ENCODE measurements around the gene RTN4RL2. TPM values are rescaled to one million over a fixed set of nuclear protein-coding genes. Genes with fewer than 3 reads are reported as not detected.

The RTN4RL2 gene
- total RNA-seq, 1 experiment from 2014 or later: 5.5 TPM

DNA sequence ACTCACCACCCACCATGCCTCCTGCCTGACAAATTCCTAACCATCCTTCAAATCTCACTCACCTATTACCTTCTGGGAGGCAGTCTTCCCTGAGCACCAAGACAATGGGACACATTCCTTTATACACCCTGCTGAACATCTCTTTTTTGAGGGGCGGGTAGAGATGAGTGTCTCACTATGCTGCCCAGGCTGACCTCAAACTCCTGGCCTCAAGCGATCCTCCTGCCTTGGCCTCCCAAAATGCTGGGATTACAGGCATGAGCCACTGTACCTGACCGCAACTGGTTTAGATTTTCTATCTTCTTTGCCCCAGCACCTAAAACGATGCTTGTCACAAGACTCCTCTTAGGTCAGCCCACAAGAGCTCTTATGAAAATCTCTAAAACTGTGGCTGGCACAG lies 63.1 kb downstream of the RTN4RL2 start:
- Mint-ChIP-seq H3K27ac (ENCODE audit: unreplicated experiment) (no peak overlapping the region), H3K36me3 (ENCODE audit: insufficient read depth, unreplicated experiment) (peaks cover 9% of the 10 kb centered on the region), H3K27me3 (ENCODE audit: insufficient read depth, unreplicated experiment) (no peaks in the 10 kb centered on the region), H3K4me1 (ENCODE audit: low read depth, unreplicated experiment) (peaks cover 9% of the 10 kb centered on the region), H3K4me3 (ENCODE audit: unreplicated experiment) (no peak overlapping the region), H3K9me3 (ENCODE audit: unreplicated experiment) (no peaks in the 10 kb centered on the region)
- H3K4me3 ChIP-seq (ENCODE audit: low read depth, low read length): no peak overlapping the region
- ChIA-PET POLR2A (no interaction called here), CTCF (interaction anchor here (0.9 kb wide), 1 partner anchor 66 kb away, joined by 4 read pairs; no protein-coding TSS in a partner anchor)
- TF ChIP-seq, protein P1, sequence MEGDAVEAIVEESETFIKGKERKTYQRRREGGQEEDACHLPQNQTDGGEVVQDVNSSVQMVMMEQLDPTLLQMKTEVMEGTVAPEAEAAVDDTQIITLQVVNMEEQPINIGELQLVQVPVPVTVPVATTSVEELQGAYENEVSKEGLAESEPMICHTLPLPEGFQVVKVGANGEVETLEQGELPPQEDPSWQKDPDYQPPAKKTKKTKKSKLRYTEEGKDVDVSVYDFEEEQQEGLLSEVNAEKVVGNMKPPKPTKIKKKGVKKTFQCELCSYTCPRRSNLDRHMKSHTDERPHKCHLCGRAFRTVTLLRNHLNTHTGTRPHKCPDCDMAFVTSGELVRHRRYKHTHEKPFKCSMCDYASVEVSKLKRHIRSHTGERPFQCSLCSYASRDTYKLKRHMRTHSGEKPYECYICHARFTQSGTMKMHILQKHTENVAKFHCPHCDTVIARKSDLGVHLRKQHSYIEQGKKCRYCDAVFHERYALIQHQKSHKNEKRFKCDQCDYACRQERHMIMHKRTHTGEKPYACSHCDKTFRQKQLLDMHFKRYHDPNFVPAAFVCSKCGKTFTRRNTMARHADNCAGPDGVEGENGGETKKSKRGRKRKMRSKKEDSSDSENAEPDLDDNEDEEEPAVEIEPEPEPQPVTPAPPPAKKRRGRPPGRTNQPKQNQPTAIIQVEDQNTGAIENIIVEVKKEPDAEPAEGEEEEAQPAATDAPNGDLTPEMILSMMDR (IDR thresholded peaks at IDR 0.05; ENCODE audit: insufficient read depth in 1 of 2, low read depth in 1 of 2, low read length in 1 of 2, severe bottlenecking in 1 of 2, unreplicated experiment in 1 of 2): no peak
- H3K36me3 ChIP-seq (ENCODE audit: control insufficient read depth, insufficient read depth, low read length): no peaks in the 10 kb centered on the region
- H3K9me3 ChIP-seq: no peaks in the 10 kb centered on the region
- intact Hi-C loops (cut with micrococcal nuclease; ENCODE audit: unreplicated experiment): no loop called here
- BruUV-seq (replicated peaks): no TSS peak
- no peaks in the 10 kb centered on the region for H3K27me3 ChIP-seq (replicated peaks; ENCODE audit: control insufficient read depth, insufficient read depth, low read length)
- no peak for DNase-seq
- no peaks in the 10 kb centered on the region for H3K4me1 ChIP-seq

Other genes with a start within 250 kb of the RTN4RL2 start
- gene APLNR, start 223.3 kb upstream of the RTN4RL2 start, total RNA-seq (2022): not detected in 2 replicates
- 107 and 120 TPM in 2 replicates for gene TNKS1BP1, start 135.6 kb upstream of the RTN4RL2 start, total RNA-seq (2022)
- gene SSRP1, start 124.6 kb upstream of the RTN4RL2 start, total RNA-seq (2022): 206 and 212 TPM in 2 replicates
- not detected in 2 replicates for gene P2RX3, start 122.2 kb upstream of the RTN4RL2 start, total RNA-seq (2022)
- gene PRG3, start 79.4 kb upstream of the RTN4RL2 start, total RNA-seq (2022): not detected in 2 replicates
- not detected in 2 replicates for gene PRG2, start 69.9 kb upstream of the RTN4RL2 start, total RNA-seq (2022)
- not detected in 2 replicates for gene SLC43A3, start 33.4 kb upstream of the RTN4RL2 start, total RNA-seq (2022)
- gene SLC43A1, start 55.2 kb downstream of the RTN4RL2 start, total RNA-seq (2022): 71.7 and 80.5 TPM in 2 replicates
- gene TIMM10, start 70.2 kb downstream of the RTN4RL2 start, total RNA-seq (2022): 102 and 103 TPM in 2 replicates
- 0.18 TPM in 1 of 2 replicates, not detected in the other for gene SMTNL1, start 77.1 kb downstream of the RTN4RL2 start, total RNA-seq (2022)
- 16.7 and 20.2 TPM in 2 replicates for gene UBE2L6, start 107.1 kb downstream of the RTN4RL2 start, total RNA-seq (2022)
- 3.2 and 3.8 TPM in 2 replicates for gene SERPING1, start 137.2 kb downstream of the RTN4RL2 start, total RNA-seq (2022)
- gene YPEL4, start 189.4 kb downstream of the RTN4RL2 start, total RNA-seq (2022): 0.32 TPM in 1 of 2 replicates, not detected in the other
- 21.0 and 22.1 TPM in 2 replicates for gene CLP1, start 197.2 kb downstream of the RTN4RL2 start, total RNA-seq (2022)
- gene ZDHHC5, start 207.6 kb downstream of the RTN4RL2 start, total RNA-seq (2022): 66.0 and 72.2 TPM in 2 replicates